HG02798 (cell line): ENCODE measurements around the gene CMBL.
"Not testable (repeated sequence)": the region's sequence is repeated elsewhere in the genome, so short reads cannot be mapped to it uniquely, and the experiment has no call there.

Experiments
- ATAC-seq: cut with Tn5 transposase; IDR thresholded peaks from one replicate; pipeline ENCODE4 v1.9.1; 2021; ENCODE audit warnings: mild to moderate bottlenecking; ENCODE audit not compliant: unreplicated experiment, poor library complexity

Gene CMBL

DNA sequence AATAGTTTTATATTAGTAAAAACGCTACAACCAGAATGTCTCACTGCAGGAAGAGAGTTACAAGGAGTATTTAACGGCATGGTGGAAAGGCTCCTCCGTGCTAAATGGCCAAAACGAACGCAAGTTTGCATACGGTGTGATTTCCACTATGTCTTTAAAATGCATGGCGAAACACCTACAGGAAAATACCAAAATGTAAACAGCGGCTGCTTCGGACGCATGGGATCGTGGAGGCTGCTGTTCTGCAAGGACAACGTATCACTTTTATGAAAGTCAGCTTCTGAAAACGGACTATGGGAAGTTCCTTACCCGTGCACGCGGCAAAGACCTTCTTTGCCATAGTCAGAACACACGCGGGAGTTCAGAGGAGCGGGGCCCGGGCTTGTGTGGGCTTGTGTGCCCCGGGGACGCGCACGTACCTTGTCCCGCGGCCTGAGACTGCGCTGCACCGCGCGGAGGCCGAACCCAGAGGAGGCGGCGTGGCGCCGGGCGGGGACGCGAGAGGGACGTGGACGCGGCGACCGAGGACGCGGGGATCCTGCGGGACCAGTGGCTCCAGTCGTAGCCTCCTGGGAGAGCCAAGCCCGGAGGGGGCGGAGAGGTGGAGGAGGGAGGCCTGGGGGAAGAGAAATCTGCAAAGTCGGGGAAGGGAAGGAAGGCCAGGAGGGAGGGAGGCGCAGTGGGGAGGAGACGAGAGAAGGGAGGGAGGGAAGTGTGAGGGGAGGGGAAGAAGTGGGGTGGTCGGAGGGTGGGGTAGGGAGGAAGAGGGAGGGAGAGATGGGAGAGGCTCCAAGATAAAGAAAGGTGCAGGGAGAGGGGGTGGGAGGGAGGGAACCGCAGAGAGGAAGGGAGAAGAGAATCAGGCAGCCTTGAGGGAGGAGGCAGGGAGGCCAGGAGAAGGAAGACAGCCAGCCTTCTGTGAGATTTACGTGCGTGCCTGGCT lies at the start of gene CMBL:
Gene CMBL, minus strand, starts transcription at position 697 of the 943 bp plus-strand sequence. CDS start 17,140 bp downstream, outside the sequence.
- peak; percentile 86 for ATAC-seq

DNA sequence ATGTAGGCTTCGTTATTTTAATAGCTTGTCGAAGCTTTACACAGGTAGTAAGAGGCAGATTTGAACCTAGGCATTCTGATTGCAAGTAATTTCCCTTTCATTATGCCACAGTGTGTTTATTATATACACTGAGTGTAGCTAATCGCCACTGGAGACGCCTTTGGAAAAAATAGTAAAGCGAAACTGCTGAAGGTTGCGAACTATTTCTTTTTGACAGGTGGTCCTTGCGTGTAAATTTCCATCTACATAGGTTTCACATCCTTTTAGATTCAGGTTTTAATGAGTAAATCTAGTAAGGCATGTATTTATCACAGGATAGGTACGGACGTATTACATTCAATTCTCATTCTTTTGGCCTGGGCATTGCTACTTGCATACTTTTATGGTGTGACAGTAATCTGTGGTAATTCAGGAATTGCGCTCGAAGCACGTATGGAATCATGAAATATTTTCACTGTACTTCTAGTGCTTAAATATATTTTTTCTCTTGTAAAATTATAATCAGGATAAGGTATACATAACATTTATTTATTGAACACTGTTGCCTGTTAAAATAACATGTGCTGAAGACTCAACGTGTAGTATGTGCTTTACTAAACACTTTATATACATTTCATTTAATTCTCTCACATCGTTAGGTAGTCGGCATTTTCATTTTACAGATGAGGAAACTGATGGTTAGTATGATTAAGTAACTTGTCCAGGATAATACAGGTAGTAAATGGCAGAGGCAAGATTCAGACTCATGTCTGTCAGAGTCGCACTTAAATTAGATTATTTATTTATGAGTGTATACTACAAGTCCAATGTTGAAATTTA lies 47.6 kb upstream of the CMBL start:
- no peak for ATAC-seq

DNA sequence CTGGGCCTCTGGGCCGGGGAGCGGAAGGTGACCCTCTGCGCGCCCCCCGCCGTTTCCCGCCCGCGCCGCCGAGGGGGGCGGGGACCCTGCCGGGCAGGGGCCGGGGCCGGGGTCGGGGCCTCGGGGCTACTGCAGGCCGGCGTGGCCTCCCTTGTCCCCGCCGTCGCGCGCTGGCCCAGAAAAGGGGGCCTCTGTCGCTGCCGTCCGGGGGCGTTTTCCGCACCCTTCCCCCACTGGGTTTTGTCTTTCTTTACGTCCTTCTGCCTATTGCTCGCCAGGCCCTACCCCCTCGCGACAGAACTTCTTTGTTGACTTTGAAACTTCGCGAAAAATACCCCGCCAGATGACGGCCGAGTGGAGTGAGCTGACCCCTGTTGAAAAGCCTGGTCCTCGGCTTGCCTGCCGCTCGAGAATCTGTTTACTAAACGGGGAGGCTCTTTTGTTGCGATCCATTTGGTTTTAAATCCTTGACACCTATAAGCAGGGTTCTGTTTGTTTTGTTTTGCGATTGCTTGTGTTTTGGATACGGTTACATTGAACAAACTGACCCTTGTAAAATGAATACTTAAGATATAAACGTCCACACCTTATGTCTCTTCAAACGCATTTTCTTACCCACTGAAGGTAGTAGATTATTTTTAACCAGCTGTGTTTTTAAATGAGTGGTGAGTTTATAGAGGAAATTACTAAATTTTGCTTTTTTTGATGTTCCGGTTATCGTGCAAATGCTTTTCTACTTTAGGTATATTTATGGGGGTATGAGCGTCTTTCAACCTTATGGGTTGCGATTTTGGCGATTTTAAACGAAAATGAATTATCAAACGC lies 46.6 kb upstream of the CMBL start:
- peak; percentile 25 for ATAC-seq

DNA sequence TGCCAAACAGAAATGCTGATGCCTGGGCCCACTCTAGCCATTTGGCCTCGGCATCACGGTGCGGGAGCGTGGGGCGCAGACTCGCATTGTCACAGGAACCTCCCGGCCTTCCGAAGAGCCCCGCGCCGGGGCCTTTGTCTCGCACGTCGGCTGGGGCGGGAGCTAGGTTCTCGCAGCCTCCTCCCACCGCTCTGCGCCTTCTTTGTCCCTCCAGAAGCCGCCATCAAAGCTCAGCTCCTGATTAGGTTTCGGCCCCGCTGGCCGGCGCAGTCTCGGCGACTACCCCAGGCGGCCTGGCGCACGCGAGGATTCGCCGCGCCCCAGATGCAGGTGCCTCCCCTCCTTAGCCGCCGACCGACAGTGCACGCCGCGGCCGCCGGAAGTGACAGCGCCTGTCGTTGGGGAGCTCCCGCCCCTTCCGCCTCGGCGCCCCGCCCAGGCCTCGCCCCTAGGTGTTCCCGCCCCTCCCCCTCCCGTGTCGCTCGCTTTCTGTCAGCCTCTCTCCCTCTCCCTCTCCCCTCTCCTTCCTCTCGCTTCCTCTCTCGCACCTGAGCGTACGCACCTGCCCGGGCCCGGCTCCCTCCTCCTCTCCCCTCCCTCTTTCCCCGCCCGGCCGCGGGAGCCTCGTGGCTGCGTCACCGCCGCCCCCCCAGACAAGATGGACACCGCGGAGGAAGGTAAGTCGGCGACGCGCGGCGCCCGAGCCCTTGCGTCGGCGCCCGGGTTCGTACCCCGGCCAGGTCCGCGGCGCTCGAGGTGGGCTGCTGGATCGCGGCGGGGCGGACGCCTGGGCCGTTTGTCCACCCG lies 45.7 kb upstream of the CMBL start, which contains the start of gene MARCHF6:
Gene MARCHF6, plus strand, starts transcription at position 455 of the 807 bp plus-strand sequence. Its CDS starts 204 bp downstream, at position 659.
- ATAC-seq, result peak; percentile 91

DNA sequence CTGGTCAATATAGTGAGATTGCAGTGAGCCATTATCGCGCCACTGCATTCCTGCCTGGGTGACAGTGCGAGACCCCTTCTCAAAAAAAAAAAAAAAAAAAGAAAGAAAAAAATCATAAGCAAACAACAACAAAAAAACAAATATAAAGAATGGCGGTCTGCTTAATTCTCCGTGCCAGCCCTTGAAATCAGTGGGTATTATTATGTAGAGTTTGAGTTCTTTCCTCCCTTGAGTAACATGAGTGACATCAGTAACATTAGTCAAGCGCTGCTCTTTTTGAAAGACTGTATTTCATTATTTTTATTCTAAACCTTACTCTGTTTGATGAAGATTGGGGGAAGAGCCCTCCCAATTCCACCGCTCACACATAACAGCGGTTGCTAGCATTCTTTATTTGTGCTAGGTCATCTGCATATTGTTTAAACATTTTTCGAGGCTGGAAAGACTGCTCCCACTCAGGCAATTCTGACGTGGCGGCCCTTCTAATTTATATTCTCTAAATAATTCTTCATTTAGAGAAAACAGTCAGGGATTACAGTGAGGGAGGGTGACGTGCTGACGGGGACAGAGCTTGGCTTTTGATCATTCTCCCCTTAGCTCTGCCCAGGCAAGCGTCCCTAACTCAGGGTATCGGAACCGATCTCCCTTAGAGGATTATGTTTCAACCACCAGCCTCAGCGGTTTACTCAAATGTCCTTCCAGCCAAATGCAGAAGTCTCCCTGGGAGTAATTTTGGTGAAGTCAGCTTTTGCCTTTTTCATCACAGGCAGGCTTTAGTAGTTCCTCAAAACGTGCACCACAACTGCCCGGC lies 44.9 kb upstream of the CMBL start:
- ATAC-seq, result peak; percentile 9

DNA sequence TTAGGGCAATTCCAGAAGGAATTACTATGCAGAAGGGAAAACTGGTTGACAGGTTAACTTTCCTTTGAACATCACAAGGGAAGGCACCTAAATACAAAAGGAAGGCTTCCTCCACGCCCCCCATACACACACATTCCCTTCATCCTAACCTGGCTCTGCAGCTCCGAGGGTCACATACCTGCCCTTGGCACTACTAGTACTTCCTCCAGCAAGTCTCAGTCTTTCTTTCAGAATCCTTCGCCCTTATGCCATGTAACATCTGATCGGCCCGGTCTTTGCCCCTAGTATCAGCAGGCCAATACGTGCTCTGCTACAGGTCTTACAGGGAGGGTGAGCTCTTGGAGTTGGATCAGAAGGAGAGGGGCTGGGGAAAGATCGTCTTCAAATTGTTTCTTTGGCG lies 44.2 kb upstream of the CMBL start:
- ATAC-seq, result no peak

DNA sequence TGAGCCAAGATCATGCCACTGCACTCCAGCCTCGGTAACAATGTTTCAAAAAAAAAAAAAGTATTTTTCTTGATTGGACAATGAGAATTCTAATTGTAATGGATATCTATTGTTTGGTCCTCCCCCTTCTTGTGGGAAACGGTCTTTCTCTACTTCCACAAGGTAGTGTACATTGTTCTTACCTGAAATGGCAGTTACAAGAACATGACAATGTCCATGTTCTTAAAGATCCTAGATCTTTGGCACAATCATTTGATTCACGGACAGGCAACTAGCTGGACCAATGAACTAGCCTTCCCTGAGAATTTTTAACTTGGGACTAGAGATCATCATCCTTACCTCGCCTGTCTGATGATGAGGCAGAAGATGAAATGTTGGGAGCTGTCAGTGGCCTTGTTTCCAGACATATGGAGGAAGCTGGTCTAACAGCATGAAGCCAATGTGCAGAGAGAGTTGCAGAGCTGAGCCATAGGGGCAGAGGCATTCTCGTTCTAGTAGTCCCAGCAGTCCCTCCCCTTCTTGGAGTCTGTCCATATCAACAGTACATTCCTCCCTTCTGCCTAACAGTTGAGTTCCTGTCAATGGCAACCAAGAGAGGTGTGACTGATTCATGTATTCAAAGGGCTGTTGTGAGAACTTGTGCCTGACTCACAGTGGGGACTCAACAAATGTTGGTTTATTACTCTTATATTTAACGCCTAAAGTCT lies 43.6 kb upstream of the CMBL start:
- ATAC-seq, result no peak

DNA sequence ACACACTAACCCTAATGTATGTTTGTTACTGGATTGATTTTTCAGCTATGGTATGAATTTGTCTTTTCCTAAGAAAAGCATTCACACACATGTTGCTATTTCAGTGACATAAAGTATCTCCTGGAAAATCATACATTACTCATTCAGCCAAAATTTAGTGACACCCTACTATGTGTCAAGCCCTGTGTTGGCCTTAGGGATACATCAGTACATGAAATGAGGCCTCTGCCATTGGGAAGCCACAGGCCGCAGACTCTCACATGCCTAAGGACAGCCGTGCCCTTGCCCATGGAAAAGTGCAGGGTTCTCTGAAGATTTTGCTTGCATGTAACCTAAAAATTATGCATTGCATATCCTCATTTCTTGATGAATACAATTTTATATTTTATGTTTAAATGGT lies 40.6 kb upstream of the CMBL start:
- ATAC-seq, result no peak

DNA sequence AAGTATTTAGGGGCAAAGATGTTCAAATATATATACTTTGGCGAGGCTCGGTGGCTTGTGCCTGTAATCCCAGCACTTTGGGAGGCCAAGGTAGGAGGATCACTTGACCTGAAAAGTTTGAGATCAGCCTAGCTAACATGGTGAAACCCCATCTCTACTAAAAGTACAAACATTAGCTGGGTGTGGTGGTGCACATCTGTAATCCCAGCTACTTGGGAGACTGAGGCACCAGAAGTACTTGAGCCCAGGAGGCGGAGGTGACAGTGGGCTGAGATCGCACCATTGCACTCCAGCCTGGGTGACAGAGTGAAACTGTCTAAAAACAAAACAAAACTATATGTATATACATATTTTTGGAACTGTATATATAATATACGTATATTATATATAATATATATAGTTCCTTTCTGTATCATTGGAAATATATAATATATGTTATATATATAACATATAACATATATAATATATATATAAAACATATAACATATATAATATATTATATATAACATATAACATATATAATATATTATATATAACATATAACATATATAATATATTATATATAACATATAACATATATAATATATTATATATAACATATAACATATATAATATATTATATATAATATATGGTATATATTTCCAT lies 36.9 kb upstream of the CMBL start:
- ATAC-seq, result not testable (repeated sequence)

DNA sequence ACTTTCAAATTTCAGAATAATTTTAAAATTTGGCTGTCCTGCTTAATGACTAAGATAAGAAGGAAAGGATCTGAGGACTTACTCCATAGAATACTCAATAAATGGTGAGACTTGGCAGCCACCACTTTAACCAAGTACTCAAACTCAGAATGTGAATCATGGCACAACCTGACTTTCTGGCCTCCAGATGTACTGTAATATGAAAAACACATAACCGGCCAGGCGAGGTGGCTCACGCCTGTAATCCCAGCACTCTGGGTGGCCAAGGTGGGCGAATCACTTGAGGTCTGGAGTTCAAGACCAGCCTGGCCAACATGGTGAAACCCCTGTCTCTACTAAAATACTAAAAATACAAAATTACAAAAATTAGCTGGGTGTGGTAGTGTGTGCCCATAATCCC lies 35.8 kb upstream of the CMBL start:
- ATAC-seq, result no peak

DNA sequence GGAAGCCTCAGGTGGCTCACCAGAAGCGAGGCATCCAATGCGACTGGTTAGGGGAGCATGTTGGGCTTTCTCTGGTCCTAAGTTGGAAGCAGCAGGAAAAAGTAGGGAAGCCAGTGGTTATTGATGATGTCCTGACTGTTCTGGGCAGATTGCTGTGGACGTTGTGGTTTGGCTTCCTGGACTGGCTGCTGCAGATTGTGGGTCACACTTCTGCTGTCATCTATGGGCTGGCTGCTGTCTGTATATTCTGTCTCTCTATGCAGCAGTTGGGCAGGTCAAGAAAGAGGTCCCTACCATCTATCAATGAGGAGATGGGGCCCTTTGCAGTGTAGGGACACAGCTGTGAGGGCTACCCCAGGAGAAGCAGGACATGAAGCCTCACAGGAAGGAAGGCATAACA lies 32.3 kb upstream of the CMBL start:
- ATAC-seq, result no peak

DNA sequence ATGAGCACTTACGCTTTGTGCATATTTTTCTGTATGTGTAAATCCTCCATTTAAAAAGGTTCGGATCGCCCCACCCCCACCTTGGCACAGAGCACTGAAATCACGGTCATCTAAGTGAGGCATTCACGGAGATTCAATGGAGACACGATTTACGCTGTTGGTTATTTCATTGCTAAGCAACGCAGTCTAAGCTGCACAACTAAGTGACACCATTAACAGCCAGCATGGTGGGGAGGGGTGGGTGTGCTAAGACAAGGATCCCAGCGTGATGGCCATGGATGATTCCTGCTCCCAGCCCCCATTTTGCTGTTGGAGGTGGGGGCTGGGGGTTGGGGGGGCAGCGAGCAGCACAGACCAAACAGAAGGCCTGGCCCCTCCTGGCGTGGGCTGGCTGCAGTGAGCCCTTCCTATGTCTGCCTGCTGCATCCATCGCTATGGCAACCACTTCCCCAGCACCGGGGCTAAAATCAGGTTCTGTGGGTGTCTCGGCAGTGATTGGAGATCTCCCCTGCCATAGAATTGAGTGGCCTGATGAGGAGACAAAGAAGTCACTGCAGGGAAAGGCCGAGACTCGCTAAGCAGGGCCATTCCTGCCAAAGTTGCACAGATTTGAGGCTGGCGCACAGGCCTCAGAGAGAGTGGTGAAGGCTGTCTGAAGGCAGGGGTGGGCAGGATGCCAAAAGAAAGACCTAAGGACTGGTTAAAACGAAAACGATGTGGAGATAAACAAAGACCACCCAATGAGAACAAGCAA lies 31.5 kb upstream of the CMBL start:
- no peak for ATAC-seq

DNA sequence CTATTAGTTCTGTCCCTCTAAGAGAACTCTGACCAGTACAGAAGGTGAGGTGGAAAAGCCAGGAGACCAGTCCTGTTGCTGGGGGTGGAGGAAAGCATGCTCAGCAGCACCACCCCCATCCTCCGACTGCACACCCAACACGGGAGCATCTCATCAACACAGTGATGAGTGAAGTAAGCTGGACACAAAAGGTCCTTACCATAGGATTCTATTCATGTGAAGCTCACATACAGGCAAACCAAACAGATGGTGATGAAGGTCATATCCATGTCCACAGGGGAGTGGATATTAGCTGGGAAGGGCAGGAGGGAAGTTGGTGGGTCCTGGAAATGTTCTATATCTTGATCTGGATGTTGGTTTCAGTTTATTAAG lies 31.0 kb upstream of the CMBL start:
- no peak for ATAC-seq

DNA sequence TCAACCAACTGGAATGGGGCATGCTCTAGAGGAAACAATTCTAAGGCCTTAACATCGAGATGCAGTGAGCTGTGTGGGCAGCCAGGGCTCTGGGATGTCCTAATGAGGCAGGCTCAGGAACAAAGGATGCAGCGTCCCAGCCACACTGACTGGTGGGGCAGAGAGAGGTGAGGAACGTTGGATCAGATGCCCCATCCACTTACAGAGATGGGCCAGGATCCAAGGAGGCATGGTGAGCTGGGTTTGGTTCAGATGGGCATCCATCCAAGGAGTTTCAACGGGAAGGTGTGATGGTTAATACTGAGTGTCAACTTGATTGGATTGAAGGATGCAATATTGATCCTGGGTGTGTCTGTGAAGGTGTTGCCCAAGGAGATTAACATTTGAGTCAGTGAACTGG lies 30.3 kb upstream of the CMBL start:
- ATAC-seq, result no peak

DNA sequence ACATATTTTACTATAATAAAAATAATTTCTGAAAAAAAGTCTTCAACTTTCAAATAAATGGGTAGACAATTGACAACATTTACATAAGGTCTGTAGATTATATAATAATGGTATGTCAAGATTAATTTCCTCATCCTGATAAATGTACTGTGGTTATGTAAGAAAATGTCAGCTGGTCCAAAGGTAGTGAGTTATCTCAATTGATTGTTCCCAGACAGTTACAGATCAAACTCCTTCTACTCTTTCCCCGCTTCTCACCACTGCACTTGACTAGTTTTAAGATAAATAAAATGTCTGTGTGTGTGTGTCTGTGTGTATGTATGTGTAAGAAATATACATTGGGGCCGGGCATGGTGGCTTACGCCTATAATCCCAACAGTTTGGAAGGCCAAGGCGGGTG lies 29.4 kb upstream of the CMBL start:
- ATAC-seq, result no peak

DNA sequence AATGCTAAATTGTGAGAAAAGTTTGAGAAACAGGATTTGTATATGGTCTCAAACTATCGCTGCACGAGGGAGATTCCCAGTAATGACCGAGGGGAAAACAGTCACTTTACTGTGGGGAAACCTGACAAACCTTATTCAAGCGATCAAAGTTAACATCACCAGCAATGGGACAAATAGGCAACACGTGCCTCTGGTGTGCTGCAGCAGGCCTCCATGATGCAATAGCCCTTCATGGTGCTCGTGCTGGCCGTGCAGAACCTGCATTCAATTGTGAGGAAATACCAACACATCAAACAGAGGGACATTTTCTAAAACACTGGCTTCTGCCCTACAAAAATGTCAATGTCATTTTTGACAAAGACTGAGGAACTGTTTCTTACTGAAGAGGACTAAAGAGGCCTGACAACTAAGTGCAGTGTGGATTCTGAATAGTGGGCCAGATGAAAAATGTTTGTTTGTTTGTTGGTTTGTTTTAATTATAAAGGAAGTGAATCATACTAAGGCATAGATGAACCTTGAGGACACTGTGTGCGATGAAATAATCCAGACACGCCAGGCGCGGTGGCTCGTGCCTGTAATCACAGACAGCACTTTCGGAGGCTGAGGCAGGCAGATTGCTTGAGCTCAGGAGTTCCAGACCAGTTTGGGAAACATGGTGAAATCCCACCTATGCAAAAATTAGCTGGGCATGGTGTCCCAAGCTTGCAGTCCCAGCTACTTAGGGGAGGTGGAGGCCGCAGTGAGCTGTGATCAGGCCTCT lies 28.2 kb upstream of the CMBL start:
- ATAC-seq, result no peak
